IPS-11a (cell line): ENCODE results near the gene MIPEP.
"Not testable (repeated sequence)": the region's sequence is repeated elsewhere in the genome, so short reads cannot be mapped to it uniquely, and the experiment has no call there.

ENCODE experiments used
- H3K4me3 ChIP-seq: one replicate; pipeline ENCODE4 v1.5.1; 2013; ENCODE audit warnings: low read depth, low read length, control low read depth

Gene MIPEP

DNA sequence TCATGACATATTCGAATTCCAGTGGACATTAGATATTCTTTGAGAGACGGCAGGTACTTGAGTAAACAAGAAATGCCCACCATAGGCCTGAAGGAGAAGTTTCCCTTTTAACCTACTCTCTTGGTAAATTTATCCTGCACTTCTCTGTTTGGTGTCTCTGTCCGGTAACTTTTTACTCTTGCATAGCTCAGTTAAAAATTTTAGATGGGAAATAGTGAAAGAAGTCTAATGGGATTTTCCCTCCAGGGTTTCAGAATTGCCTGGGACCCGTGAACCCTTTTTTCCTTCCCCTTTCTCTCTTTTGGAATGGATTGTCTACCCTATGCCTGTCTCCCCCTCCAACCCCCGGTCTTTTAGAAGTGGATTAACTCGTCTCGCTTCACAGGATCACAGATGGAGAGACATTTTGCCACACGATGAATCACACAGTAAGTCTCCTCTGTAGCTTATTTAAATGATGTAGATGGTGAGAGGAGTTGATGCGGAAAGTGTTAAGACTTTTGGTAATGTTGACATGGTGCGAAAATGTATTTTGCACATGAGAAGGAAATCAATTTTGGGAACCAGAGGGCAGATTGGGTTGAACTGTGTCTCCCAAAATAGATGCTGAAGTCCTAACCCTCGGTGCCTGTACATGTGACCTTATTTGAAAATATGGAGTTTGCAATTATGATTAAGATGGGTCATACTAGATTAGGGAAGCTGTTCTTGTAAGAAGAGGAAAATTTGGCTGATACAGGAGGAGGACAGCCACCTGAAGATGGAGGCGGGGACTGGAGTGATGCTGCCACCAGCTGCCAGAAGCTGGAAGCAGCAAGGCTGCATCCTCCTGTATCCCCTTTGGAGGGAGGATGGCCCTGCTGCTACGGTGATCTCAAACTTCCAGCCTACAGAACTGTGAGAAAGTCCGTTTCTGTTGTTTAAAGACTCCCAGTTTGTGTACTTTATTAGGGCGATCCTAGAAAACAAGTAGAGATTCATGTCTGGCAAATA, 711 bp upstream of the MIPEP start:
- H3K4me3 ChIP-seq = no peak overlapping the region

DNA sequence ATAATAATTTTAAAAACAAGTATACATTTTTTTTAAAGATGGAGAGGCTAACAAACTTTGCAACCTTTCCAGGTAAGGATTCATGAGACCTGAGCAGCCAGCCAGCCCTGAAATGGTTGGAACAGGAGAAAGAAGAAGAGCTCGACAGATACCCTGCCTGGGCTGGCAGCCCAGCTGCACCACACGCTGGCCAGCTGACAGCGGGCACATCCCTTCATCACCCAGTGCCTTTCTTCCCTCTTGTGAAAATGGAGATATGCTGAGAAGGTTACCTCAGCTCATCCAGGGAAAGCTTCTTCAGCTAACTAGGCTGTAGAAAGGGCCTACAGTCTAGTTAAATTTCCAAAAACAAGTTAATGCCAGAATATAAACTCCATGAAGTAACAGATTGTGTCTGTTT, 4.8 kb downstream of the MIPEP start:
- H3K4me3 ChIP-seq = not testable (repeated sequence)

DNA sequence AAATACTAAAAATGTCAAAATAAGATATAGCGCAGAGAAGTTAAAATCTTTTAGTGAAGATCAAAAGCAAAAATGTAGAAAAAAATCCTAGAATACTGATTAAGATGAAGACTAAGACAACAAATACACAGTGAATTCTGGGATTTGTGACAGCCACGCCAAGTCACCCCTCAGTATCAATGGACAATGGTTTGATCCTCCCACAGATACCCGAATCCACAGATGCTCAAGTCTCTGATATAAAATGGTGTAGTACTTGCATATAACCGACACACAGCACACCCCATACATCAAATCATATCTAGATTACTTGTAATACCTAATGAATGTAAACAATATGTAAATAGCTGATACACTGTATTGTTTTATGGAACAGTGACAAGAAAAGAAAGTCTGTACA, 5.9 kb downstream of the MIPEP start:
- no peak overlapping the region for H3K4me3 ChIP-seq

DNA sequence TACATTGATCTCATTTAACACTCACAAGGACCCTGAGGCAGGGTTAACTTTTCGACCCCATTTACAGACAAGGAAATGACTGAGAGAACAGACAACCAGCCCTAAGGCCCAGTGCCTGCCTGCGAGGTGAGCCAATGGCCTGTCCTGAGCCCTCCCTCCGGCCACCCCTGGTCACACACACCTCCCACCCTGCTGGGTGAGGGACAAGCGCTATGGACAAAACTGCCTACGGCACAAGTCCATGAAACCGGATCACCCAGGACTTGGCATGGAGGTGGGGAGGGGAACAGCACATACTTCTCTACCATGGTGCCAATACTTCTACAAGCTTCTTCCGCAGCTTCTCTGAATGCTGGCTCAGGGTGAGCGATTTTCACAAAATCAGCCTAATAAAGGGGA, 7.8 kb downstream of the MIPEP start:
- not testable (repeated sequence) for H3K4me3 ChIP-seq

DNA sequence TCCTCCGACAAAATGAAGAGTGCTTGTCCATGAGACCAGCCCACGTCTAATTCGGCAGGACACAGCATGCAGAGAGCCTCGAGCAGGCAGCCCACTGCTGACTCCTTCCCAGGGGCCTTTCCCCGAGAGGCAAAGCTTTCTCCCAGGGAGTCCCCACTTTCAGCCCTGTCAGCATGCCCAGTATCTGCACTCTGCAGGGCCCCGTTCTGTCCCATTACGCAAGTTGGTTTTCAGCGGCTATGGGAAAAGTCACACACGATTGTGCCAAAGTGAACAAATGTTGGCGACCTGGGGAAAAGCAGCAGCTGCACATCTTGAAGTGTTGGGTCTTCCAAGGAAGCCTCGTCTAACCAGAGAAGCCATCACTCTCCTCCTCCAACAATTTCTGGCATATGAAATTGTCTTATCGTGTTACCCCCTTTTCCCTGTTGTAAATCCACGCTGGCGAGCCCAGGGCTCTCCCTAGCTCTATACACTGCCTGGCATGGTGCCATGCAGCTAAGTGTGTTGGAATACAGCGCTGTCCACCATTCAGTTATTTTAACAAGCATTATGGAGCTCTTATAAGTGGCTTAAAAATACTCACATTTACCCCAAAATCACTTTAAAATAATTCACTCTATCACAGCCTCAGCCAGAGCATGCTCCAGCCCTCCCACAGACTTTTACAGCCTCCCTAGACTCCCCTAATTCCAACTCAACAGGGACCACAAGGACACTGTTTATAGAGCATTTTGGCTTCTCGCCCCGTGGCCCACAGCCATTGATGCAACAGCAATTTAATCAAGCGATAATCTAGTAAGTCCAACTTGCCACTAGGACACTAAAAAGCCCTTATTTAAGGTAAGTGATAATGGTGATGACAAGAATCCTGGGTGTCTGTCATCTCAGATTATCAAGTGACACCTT, 8.5 kb downstream of the MIPEP start:
- H3K4me3 ChIP-seq = not testable (repeated sequence)

DNA sequence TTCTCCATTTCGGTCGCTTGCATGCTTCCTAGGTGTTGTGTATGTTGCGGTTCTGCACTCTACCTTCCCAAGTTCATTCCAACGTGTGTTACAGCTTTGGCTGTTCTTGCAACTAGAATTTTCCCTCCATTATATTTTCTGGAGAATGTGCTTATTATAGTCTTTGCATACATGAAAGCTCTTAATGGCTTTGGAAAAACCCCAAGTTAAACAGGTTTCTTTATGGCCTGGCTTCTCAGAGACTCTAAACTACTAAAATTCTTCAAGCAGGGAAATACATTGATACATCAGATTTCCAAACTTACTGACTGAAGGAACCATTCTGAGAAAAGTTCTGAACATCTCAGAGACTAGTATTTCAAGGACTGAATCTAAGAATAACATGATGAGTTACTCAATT, 11.9 kb downstream of the MIPEP start:
- H3K4me3 ChIP-seq = no peak overlapping the region

DNA sequence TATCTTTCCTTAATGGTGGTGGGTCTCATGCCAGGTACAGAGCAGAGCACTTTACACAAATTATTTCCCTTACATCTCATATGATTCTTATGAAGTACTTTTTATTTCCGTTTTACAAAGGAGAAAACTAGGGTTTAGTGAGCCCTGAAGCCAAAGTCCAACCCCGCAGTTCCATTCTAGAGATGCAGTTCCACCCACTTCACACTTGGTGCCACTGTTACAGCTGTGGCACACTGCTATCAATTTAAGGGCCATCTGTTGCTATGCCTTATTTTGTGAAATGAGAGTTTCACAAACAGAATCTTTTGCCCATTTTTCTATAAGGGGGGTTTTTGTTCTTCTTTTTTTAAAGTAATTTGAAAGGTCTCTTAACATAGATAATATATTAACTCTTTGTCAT, 12.9 kb downstream of the MIPEP start:
- H3K4me3 ChIP-seq = no peak overlapping the region

DNA sequence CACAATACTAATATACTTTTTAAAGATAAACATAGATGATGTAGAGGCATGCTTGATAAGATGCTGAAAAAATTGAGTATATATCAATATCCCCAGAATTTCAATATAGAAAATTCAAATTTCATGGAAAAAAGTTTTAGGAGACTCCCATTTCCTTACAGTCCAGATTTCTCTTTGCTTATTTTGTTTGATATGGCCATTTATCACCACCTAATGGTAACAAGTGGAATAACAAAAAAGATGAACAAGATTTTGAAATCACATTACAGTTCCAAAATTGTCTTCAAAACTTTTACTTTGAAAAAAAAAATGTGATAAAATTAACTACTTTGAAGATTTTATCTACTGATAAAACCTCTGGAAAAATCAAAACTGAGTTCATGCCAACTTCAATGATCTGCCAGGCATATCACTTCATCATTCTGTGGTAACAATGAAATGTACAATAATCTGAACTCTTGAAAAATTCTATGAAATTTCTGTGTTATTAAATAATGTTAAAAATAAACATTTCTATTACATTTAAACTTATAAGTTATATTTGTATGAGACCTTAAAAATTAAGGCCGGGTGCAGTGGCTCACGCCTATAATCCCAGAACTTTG, 17.5 kb downstream of the MIPEP start:
- no peak overlapping the region for H3K4me3 ChIP-seq

DNA sequence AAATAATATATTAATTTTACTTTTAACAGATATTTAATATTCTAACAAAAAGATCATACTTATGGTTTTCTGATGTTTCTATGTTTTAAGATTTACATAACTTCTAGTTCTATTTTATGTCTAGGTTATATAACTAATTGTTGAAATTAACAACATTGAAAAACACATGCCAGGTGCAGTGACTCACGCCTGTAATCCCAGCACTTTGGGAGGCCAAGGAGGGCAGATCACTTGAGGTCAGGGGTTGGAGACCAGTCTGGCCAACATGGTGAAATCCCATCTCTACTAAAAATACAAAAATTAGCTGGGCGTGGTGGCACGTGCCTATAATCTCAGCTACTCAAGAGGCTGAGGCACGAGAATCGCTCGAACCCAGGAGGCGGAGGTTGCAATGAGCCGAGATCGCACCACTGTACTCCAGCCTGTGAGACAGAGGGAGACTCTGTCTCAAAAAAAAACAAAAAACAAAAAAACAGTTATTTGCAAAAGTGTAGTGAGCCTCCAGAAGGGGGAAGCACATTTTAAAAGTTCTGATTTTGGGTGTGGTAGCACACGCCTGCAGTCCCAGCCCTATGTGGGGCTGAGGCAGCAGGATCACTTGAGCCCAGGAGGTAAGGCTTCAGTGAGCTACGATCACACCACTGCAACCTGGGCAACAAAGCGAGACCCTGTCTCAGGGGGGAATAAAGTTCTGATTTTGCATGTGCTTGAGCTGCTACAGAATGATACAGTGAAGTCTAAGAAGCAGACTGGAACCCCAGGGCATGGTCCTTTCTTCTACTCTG, 18.7 kb downstream of the MIPEP start:
- H3K4me3 ChIP-seq = no peak overlapping the region

DNA sequence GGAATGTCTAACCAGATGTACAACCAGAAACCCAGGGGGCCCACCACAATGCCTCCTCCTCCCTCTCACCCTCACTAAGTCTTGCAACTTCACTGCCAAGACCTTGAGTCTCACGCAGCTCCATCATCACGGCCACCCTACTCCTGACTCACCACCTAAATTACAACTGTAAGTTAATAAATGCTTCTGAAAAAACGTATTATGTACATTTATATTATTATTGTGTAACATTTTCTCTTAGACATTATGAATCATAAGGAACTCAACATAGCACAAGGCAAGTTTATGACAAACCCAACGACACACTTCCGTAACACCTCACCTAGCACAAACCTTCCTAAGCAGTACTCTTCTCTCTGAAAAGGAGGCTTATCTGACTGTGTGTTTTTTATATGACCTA, 20.7 kb downstream of the MIPEP start:
- no peak overlapping the region for H3K4me3 ChIP-seq

DNA sequence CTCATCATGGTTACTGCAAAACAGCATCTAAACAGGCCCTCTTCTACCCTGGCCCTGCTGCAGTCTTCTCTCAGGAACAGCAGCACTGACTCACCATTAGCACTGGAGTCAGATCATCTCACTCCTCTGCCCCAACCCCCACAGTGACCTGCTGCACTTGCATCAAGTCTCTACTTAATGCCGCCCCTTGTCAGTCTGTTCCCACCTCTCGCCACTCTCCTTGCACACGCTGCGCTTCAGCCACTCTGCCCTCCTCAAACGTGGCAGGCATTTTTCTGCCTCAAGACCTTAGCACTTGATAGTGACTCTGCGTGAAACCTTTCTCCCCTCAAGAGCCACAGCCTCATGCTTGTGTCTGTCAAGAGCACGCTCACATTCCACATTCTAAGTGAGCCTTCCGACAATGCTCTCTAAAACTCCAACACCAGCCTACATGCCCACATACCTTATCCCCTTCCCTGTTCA, 22.1 kb downstream of the MIPEP start:
- H3K4me3 ChIP-seq = no peak overlapping the region

DNA sequence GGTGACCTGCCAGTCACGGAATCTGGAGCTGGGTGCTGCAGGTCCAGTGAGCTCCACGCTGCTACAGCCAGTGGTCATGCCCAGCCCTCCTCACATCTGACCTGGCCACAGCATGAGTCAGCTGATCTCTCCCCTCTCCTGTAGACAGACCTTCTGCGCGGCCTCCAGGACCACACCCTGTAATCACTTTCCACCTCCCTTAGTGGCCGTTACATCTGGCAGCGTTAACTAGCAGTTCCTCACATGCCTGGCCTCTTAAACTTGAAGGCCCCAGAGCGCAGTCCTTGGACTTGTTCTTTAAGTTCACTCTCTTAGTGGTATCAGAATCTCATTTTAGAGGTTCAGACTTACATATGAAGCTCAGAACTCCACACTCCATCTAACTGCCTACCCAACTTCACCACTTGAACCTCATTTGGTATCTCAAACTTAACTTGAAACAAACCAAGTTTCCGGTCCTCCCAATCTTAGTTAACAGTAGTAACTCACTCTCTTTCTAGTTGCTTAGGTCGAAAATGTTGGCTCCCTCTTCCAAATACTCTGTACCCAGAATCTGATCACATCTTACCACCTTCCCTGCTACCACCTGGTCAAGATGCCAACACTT, 22.7 kb downstream of the MIPEP start:
- H3K4me3 ChIP-seq = no peak overlapping the region

DNA sequence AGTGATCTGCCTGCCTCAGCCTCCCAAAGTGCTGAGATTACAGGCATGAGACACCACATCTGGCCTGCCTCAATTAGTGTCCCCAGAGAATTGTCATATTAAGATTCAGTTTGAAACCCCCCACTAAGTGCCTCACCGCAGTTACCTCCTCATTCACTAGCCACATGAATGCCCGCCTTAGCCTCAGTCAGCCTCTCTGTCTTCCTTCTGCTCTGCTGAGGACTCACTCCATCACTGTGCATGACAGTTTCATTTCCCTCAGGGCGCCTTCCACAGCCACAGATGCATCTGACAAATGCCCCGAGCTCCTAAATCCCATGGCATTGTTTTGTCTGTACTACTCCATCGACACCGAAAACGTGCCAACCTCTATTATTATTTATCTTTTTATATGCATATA, 23.3 kb downstream of the MIPEP start:
- no peak overlapping the region for H3K4me3 ChIP-seq

DNA sequence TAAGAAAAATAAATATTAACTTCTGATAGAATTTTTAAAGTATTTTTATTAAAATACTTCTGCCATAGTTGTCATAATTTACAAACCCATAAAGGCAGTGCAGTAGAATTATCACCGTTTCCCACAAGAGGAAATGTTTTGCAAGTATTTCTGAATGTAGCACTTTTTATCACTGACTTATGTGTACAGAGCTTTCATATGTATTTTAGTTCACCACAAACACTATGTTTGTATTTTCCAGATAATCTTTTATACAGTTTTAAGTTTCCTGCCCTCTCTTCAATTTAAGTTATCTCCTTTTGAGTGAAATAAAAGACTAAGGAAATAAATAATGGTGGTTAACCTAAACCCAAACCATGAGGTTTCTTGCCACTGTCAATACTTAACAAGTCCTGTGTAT, 24.2 kb downstream of the MIPEP start:
- no peak overlapping the region for H3K4me3 ChIP-seq

DNA sequence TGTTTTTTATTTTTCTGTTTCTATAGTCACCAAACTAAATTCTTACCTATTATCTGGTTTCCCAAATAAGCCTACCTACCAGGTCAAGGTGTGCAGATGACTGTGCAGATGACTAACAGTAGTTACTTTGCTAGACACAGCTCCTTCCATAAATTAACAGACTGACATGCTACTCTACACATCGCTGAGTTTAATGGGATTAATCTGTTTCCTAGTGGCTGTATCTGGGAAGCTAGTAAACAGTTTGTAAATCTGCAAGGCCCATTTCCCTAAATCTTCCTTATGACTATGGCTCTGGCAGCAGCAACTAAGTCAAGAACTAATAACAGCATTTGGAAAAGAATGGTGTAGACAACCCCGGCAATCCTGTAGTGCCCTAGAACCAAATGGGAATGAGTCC, 27.9 kb downstream of the MIPEP start:
- no peak overlapping the region for H3K4me3 ChIP-seq

DNA sequence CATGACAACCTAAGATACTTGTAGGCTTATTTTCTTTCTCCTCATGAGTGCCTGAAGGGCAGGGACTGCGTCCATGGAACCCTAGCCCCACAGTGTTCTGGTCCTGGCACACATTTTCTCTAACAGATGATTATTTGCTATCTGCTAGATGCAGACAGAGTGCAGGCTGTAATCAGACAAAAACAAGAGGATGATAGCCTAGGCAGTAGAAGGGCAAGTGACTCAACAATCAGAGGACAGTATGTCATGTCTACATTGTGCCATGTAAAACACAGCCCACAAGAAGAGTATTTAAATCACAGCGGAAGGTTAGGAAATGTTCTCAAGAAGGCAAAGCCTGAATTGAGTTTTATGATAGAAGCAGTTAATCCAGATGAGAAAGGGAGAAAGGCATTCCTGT, 29.3 kb downstream of the MIPEP start:
- H3K4me3 ChIP-seq = no peak overlapping the region

DNA sequence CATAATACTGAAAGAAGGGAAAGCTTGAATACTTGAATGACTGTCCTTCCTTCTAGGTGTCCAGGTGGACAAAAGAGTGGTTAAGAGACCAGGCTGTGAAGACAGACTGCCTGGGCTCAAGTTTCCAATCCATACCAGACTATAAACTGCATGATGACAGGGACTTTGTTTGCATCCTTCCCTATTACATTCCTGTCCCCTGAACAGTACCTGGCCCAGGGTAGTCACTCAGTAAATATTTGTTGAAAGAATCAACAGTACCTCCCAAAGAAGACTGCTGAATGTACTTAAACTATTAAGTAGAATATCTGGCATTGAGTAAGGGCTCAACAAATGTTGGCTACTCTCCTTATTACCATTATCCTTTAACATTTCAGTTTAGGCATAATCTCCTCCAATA, 29.7 kb downstream of the MIPEP start:
- H3K4me3 ChIP-seq = no peak overlapping the region

DNA sequence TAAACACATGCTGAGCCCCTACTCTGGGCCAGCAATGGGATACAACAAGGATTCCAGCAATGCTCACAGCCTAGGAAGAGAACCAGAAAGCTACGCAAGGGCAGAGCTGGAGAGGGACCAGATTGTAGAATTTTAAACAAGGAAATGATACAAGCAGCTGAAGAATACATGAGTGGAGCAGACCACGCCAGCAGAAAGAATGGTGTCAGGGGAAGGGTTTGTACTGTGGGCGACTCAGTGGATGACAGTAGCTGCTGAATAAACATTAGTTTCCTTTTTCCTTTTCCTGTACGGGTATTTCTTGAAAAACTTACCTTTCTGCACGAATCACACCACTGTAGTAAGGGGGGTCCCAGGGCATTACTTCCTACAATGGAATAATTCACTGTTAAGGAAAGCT, 30.7 kb downstream of the MIPEP start:
- H3K4me3 ChIP-seq = no peak overlapping the region

DNA sequence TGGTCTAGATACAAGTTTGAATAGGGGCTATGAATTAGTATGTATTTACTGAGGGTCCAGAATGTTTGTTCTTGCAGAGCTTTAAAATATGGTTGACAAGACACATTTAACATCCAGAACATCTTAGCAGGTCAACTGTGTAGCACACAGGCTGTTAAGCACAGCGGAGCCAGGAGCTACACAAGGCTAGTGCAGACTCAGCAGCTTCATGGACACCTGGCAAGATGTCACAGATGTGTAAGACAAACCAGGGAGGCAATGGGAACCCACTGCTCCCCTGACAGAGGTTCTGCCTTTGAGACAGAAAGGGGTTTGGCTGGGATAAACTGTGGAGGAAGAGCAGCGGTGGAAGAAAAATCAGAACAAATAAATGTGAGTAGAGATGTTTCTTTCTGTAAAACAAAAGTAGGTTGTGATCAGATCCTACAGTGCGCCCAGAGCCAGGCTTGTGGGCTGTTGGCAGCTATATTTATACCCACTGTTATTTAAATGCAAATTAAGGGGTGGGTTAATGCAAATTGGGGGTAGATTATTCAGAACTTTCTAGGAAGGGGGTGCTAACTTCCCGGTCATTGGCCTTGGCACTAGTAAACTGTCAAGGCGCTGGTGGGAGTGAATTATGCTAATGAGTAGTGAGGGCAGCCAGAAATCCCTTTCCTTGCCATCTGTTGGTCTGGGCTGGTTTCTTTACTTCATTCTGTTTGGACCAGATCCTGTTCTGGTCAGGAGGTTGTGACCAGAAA, 33.0 kb downstream of the MIPEP start:
- H3K4me3 ChIP-seq = no peak overlapping the region
